HCT116 (cell line): ENCODE measurements around the gene IFITM5. TPM values are rescaled to one million over a fixed set of nuclear protein-coding genes. Genes with fewer than 3 reads are reported as not detected.
"Not testable (repeated sequence)": the region's sequence is repeated elsewhere in the genome, so short reads cannot be mapped to it uniquely, and the experiment has no call there.

Experiments
- ATAC-seq: fragments of 200-7000 bp; cut with Tn5 transposase; 2 replicates; pipeline ENCODE4 v1.9.1; 2020; ENCODE audit warnings: mild to moderate bottlenecking, moderate library complexity
- BruUV-seq: library from RNA; stranded (reverse); fragments of 400-500 nt; replicated peaks from 2 replicates; lab custom pipeline; 2021; lab: Mats Ljungman, UMichigan
- CTCF ChIA-PET: fragments of 300-600 bp; sonication (Branson Sonifier 250); formaldehyde crosslinking; loops from one replicate; lab custom pipeline; 2021; ENCODE audit warnings: antibody characterized with exemption; lab: Charles Lee
- POLR2A ChIA-PET: fragments of 300-600, 350-600 bp; sonication (Branson Sonifier 250); formaldehyde crosslinking; loops from one replicate; lab custom pipeline; 2021; ENCODE audit warnings: antibody characterized with exemption; lab: Charles Lee
- RAD21 ChIA-PET, 2 experiments: fragments of 300-600 bp; sonication (Branson Sonifier 250); formaldehyde crosslinking; loops; one replicate each; lab custom pipeline; 2023; ENCODE audit warnings: low total read pairs in 2 of 2; ENCODE audit not compliant: uncharacterized antibody in 2 of 2, unreplicated experiment in 2 of 2, low non-redundant PET in 1 of 2; lab: Charles Lee
- DNase-seq: peaks from one replicate; pipeline ENCODE4 v3.0.0-alpha.2; 2010; ENCODE audit warnings: low read depth, low spot score
- H2AFZ ChIP-seq: fragments of 200-600 bp; shearing (Covaris generic), sonication (generic); 2 replicates; pipeline ENCODE4 v1.6.1; 2017; ENCODE audit warnings: low read depth, mixed run types, mixed read lengths, antibody characterized with exemption, low read length; ENCODE audit not compliant: poor library complexity, severe bottlenecking
- H3K27ac ChIP-seq: 2 replicates; pipeline ENCODE4 v1.5.1; 2012; ENCODE audit warnings: low read depth, low read length
- H3K27me3 ChIP-seq: fragments of 200-600 bp; sonication (generic); 2 replicates; pipeline ENCODE4 v1.6.1; 2016; ENCODE audit warnings: mixed run types, low read length, mixed read lengths; ENCODE audit not compliant: insufficient read depth
- H3K36me3 ChIP-seq, 2 experiments: fragments of 200-500 bp in 1 of 2; fragments of 200-600 bp in 1 of 2; sonication (Bioruptor generic) in 1 of 2; sonication (generic) in 1 of 2; 2 replicates each; pipeline versions ENCODE4 v1.5.1 to v1.6.1; 2014 to 2016; ENCODE audit warnings: low read length in 2 of 2, inconsistent platforms in 1 of 2, mixed read lengths in 1 of 2, mixed run types in 1 of 2; ENCODE audit not compliant: insufficient read depth in 2 of 2, control insufficient read depth in 1 of 2
- H3K4me1 ChIP-seq, 2 experiments: fragments of 200-600 bp in 1 of 2; sonication (generic) in 1 of 2; 2 replicates each; pipeline versions ENCODE4 v1.5.1 to v1.6.1; 2012 to 2017; ENCODE audit warnings: low read length in 2 of 2, inconsistent platforms in 1 of 2, mild to moderate bottlenecking in 1 of 2, mixed read lengths in 1 of 2, mixed run types in 1 of 2, moderate library complexity in 1 of 2; ENCODE audit not compliant: insufficient read depth in 2 of 2, control insufficient read depth in 1 of 2
- H3K4me2 ChIP-seq: fragments of 200-600 bp; sonication (generic); 2 replicates; pipeline ENCODE4 v1.6.1; 2017; ENCODE audit warnings: mixed run types, low read length, mixed read lengths
- H3K4me3 ChIP-seq, 2 experiments: fragments of 200-600 bp in 1 of 2; sonication (generic) in 1 of 2; replicated peaks in 1 of 2; 2 replicates each; pipeline ENCODE4 v1.5.1; 2011 to 2016; ENCODE audit warnings: low read length in 2 of 2, control low read depth in 1 of 2, low read depth in 1 of 2, mild to moderate bottlenecking in 1 of 2, mixed read lengths in 1 of 2, mixed run types in 1 of 2
- H3K79me2 ChIP-seq: fragments of 200-600 bp; sonication (generic); 2 replicates; pipeline ENCODE4 v1.6.1; 2017; ENCODE audit warnings: mild to moderate bottlenecking, mixed run types, low read length, moderate library complexity, mixed read lengths; ENCODE audit not compliant: insufficient read depth
- H3K9ac ChIP-seq: fragments of 200-600 bp; sonication (generic); 2 replicates; pipeline ENCODE4 v1.6.1; 2016; ENCODE audit warnings: low read length, mixed read lengths
- H3K9me2 ChIP-seq: fragments of 200-600 bp; sonication (generic), shearing (Covaris generic); 2 replicates; pipeline ENCODE4 v1.6.1; 2017; ENCODE audit warnings: mixed run types, mild to moderate bottlenecking, moderate library complexity; ENCODE audit not compliant: insufficient read depth
- H3K9me3 ChIP-seq, 2 experiments: fragments of 200-500 bp in 1 of 2; fragments of 200-600 bp in 1 of 2; sonication (Bioruptor generic) in 1 of 2; sonication (generic) in 1 of 2; 2 replicates each; pipeline ENCODE4 v1.6.1; 2014 to 2017; ENCODE audit warnings: low read length in 2 of 2, mixed read lengths in 2 of 2, inconsistent platforms in 1 of 2, low read depth in 1 of 2, mild to moderate bottlenecking in 1 of 2, mixed run types in 1 of 2, moderate library complexity in 1 of 2; ENCODE audit not compliant: control insufficient read depth in 1 of 2, insufficient read depth in 1 of 2
- H4K20me1 ChIP-seq: fragments of 200-600 bp; sonication (generic), shearing (Covaris generic); 2 replicates; pipeline ENCODE4 v1.6.1; 2017; ENCODE audit warnings: mixed run types, mild to moderate bottlenecking, moderate library complexity; ENCODE audit not compliant: insufficient read depth
- CBX3 ChIP-seq: IDR thresholded peaks from 2 replicates; pipeline ENCODE4 v1.6.1; 2012; ENCODE audit warnings: low read depth
- EZH2phosphoT487 ChIP-seq: fragments of 200-600 bp; IDR thresholded peaks from 2 replicates; pipeline ENCODE4 v1.6.1; 2018; ENCODE audit warnings: antibody characterized with exemption, borderline replicate concordance
- FOSL1 ChIP-seq: IDR thresholded peaks from 2 replicates; pipeline ENCODE4 v1.6.1; 2012; ENCODE audit warnings: low read depth
- MAX ChIP-seq: IDR thresholded peaks from 2 replicates; pipeline ENCODE4 v1.6.1; 2012
- TCF7L2 ChIP-seq: IDR thresholded peaks from 2 replicates; pipeline ENCODE4 v1.7.0; 2011; ENCODE audit warnings: borderline replicate concordance, inconsistent platforms; ENCODE audit not compliant: insufficient read depth, insufficient read length; ENCODE audit errors: extremely low read depth
- intact Hi-C: fragments of 100-400 bp; cut with micrococcal nuclease; formaldehyde crosslinking; loops from 2 replicates; pipeline ENCODE4 v1.10.0; 2022
- total RNA-seq: library from RNA; stranded (reverse); gene quantifications from one replicate; pipeline ENCODE4 v1.2.1, GENCODE V29; 2021; ENCODE audit not compliant: unreplicated experiment

Gene IFITM5
- total RNA-seq, 1 experiment from 2014 or later, result not detected

GRCh38 chr11:334264-334994, 35.1 kb upstream of the IFITM5 start:
- TF ChIP-seq MAX (no peak), TCF7L2 (no peak), FOSL1 (no peak), EZH2phosphoT487 (no peak), CBX3 (no peak)
- intact Hi-C loops, result no loop called here
- no peaks in the 10 kb centered on the region for H3K9me2 ChIP-seq
- ATAC-seq (no peak), DNase-seq (no peak)
- no peaks in the 10 kb centered on the region for H3K27me3 ChIP-seq
- no peaks in the 10 kb centered on the region; a peak in 1 of 4 replicates for H3K9me3 ChIP-seq
- no peak overlapping the region for H3K4me3 ChIP-seq
- no peak overlapping the region for H3K27ac ChIP-seq
- CTCF ChIA-PET, result no interaction called here
- no TSS peak for BruUV-seq
- no peaks in the 10 kb centered on the region for H3K36me3 ChIP-seq
- no peaks in the 10 kb centered on the region for H4K20me1 ChIP-seq
- RAD21 ChIA-PET, result no interaction called here
- H3K79me2 ChIP-seq, result no peaks in the 10 kb centered on the region
- H3K9ac ChIP-seq, result no peak overlapping the region
- no peak overlapping the region for H3K4me2 ChIP-seq
- H2AFZ ChIP-seq, result no peak overlapping the region
- H3K4me1 ChIP-seq, result peaks cover 0 to 3% of the 10 kb centered on the region in 2 experiments; a peak in 2 of 4 replicates
- POLR2A ChIA-PET, result no interaction called here

GRCh38 chr11:333616-334263, 34.4 kb upstream of the IFITM5 start:
- H3K9me3 ChIP-seq, H3K27ac ChIP-seq, H3K4me2 ChIP-seq, CTCF ChIA-PET, intact Hi-C loops, H3K9me2 ChIP-seq, H3K79me2 ChIP-seq, ATAC-seq, H2AFZ ChIP-seq, BruUV-seq, H3K9ac ChIP-seq, H3K27me3 ChIP-seq, RAD21 ChIA-PET, DNase-seq, POLR2A ChIA-PET, H3K4me3 ChIP-seq, H3K4me1 ChIP-seq, H3K36me3 ChIP-seq, H4K20me1 ChIP-seq: not testable (repeated sequence)
